Cardiac fibroblast (primary cell): ENCODE results near the gene FAM114A2.

ENCODE experiments used
- DNase-seq, 2 donors: peaks; one replicate each; pipeline versions ENCODE4 v3.0.0 to v3.0.0-alpha.2; 2010; ENCODE audit warnings: low read depth in 2 of 2
- H3K4me3 ChIP-seq, 2 donors: replicated peaks in 1 of 2; 1 replicate in 1 of 2; 2 replicates in 1 of 2; pipeline ENCODE4 v1.5.1; 2011; ENCODE audit warnings: low read depth in 2 of 2, low read length in 2 of 2, mild to moderate bottlenecking in 2 of 2, moderate library complexity in 1 of 2
- CTCF ChIP-seq: IDR thresholded peaks from one replicate; pipeline ENCODE4 v1.5.1; 2011; ENCODE audit warnings: low read depth, mild to moderate bottlenecking, low read length, inconsistent platforms

The FAM114A2 gene

DNA sequence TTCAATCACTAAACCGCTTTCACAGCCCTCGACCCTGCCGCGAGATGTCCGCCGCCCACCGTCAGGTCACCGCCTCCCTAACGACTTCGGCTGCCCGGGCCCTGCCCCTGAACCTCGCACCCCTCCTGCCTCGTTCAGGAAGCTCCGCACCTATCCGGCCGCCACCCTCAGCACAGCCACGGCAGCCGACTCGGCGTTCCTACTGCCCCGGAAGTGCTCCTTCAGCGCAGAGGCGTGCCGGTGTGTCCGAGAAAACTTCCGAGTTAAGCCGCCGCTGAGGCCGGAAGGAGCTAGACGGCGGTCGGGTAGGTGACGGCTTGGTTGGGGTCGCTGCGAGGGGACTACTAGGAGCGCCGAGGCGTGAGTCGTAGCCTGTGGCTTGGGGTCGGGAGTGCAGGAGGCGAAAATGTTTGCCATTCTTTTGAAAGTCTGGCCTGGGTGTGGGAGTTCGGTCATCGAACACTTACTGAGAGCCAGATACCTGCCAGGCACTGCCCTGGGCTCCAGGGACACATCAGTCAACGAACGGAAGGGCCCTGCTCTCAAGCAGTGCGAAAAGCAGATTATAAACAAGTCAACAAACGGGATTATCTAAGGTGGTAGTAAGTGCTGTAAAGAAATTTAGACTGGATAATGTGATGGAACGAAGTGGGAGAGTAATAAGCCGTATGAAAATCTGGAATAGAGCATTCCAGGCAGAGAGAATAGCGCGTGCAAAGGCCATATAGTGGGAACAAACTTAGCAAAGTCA is at the start of gene FAM114A2, which contains the start of gene MFAP3:
TSS of gene FAM114A2 (minus strand) at position 204 of the 751 bp plus-strand sequence. CDS start 3,957 bp downstream, outside the sequence.
TSS of gene MFAP3 (plus strand) at position 261 of the 751 bp plus-strand sequence. CDS start 10,756 bp downstream, outside the sequence.
- peak; percentile 86 to 90 for DNase-seq
- TF ChIP-seq CTCF: no peak
- H3K4me3 ChIP-seq: peak within 1 kb of the TSS; percentile 86 to 88

DNA sequence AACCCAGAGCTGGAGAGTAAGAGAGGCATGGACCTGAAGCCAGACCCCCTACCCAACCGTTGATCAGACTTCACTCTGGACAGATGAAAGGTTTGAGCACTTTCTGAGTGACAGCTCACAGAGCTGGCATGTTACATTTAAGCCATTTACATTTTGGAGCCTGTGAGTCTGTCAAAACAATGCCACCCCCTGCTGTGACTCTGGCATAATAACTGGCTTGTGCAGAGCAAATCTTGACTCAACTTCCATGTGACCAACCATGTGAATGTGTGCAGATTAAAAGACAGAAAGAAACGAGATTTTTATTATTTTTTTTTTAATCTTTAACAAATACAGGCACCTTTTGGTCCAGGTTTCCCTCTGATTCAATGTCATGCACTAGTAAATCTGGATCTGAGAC is 48.5 kb upstream of the FAM114A2 start:
- no peak for TF ChIP-seq CTCF
- H3K4me3 ChIP-seq: no peak overlapping the region
- DNase-seq: peak in 1 of 2 donors; percentile 15

GRCh38 chr5:154086641-154087040 is 47.9 kb upstream of the FAM114A2 start:
- H3K4me3 ChIP-seq: no peak overlapping the region
- no peak for TF ChIP-seq CTCF

DNA sequence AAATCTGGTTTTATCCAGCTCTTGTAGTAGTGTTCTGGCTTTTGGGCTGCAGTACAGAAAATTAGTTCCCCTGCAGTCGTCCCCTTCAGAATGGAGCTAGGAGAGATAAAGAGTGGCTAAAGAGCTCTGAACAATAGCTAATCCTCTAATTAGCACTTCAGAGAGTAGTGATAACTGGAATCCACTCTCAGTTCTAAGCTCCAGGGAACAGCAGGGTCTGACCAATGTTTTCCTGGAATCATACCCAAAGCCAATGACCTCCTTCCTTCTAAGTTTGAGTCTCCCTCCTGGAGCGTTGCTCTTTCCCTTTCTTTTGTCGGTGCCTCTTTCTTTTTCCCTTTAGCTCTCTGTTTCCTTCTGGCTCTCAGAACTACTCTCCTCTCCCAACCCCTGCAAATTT is 47.4 kb upstream of the FAM114A2 start:
- no peak for TF ChIP-seq CTCF
- no peak overlapping the region for H3K4me3 ChIP-seq
- no peak for DNase-seq

More at GRCh38 chr5:154086641-154087040, 47.9 kb upstream of the FAM114A2 start:
- peak in 1 of 2 donors; percentile 7 for DNase-seq

DNA sequence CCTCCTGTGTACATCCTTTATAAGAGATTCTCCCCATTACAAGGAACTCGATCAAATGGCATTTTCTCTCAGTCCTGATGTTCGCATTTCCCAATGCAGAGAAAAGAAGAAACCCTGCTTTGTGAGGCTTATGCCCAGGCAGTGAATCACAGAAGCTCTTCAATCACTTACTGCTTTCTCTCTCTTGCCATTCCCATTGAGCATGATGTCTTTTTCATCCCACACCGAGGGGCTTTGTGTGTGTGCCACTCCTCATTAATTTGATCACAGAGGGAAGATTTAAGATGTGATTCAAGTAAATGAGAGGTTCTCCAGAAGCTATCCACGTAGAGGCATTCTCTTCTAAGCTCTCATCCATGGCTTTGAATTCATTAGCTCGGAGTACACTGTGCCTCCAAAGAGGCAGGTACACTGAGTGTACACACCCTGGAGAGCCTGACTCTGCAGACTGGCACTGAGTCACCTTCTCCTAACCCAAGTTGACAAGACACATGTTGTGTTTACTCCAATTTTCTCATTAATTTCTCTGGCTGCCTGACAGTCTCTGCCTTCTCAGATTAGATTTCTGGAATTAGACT is 45.4 kb upstream of the FAM114A2 start:
- no peak overlapping the region for H3K4me3 ChIP-seq
- TF ChIP-seq CTCF: no peak
- no peak for DNase-seq

DNA sequence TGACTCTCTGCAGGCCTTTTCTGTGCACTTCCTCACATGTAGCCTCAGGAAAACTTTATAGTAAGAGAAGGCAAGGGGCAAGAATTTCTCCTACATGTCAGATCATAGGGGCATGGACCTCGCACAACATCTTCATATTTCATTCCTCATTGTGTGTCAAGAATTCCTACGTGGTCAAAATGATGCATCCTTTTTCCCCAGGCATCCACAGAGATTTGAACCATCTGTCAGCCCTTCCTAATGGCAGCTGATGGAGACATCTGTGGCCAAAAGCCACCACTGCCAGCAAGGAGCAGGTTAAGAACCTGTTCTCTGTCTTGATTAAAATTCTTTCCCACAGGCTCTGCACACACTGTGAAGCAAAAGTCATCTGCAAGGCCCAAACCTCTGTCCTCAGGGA is 42.5 kb upstream of the FAM114A2 start:
- TF ChIP-seq CTCF: no peak
- H3K4me3 ChIP-seq: no peak overlapping the region
- no peak for DNase-seq
